Parathyroid adenoma (tissue), 2 donors: ENCODE measurements around the gene PIGV.

Experiments used
- H2AFZ ChIP-seq: fragments of 300-600 bp; sonication (generic); one replicate; pipeline ENCODE4 v1.7.0; 2017; ENCODE audit warnings: antibody characterized with exemption, mild to moderate bottlenecking
- H3K27ac ChIP-seq: fragments of 300-600 bp; sonication (generic); one replicate; pipeline ENCODE4 v1.7.0; 2017
- H3K27me3 ChIP-seq: fragments of 300-600 bp; sonication (generic); one replicate; pipeline ENCODE4 v1.7.0; 2017; ENCODE audit warnings: low read length; ENCODE audit not compliant: control insufficient read depth, insufficient read depth
- H3K36me3 ChIP-seq: fragments of 300-600 bp; sonication (generic); one replicate; pipeline ENCODE4 v1.7.0; 2017; ENCODE audit warnings: low read length; ENCODE audit not compliant: control insufficient read depth, insufficient read depth
- H3K4me1 ChIP-seq: fragments of 300-600 bp; sonication (generic); one replicate; pipeline ENCODE4 v1.7.0; 2017; ENCODE audit warnings: control low read depth
- H3K4me2 ChIP-seq: fragments of 300-600 bp; sonication (generic); one replicate; pipeline ENCODE4 v1.7.0; 2017; ENCODE audit warnings: low read length
- H3K4me3 ChIP-seq: fragments of 300-600 bp; sonication (generic); one replicate; pipeline ENCODE4 v1.7.0; 2017; ENCODE audit warnings: low read depth, low read length
- H3K79me2 ChIP-seq: fragments of 300-600 bp; sonication (generic); one replicate; pipeline ENCODE4 v1.7.0; 2017; ENCODE audit warnings: control low read depth
- H3K9ac ChIP-seq: fragments of 300-600 bp; sonication (generic); one replicate; pipeline ENCODE4 v1.7.0; 2017; ENCODE audit warnings: mild to moderate bottlenecking
- H3K9me3 ChIP-seq: fragments of 300-600 bp; sonication (generic); one replicate; pipeline ENCODE4 v1.7.0; 2017; ENCODE audit warnings: low read length; ENCODE audit not compliant: control insufficient read depth
- TF ChIP-seq, protein P1 (sequence below): fragments of 300-600 bp; sonication (generic); IDR thresholded peaks from one replicate; pipeline ENCODE4 v1.7.0; 2017; ENCODE audit warnings: antibody characterized with exemption, mild to moderate bottlenecking
- donor health status: primary hyperparathyroidism.

Gene PIGV

DNA sequence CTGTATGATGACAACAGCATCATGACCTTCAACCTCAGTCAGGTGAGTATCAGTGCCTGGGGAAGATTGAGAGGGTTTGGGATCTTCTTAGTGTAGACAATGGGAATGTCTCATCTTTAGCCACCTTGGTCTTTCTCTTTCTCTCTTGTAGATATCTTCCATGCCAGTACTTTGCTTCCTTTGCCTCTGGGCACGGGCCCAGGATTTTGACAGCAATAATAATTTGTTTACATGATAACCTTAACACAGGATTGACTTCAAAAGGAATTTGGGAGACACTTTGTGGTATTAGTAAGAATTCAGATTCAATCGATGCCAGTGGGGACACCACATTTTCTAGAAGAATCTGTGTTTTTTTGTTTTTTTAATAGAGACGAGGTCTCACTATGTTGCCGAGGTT lies 12.1 kb upstream of the PIGV start:
- H3K9me3 ChIP-seq, result no peaks in the 10 kb centered on the region
- no peaks in the 10 kb centered on the region for H3K4me1 ChIP-seq
- no peak overlapping the region for H3K4me2 ChIP-seq
- no peak overlapping the region for H3K27ac ChIP-seq
- H3K4me3 ChIP-seq, result no peak overlapping the region
- no peaks in the 10 kb centered on the region for H3K36me3 ChIP-seq
- no peaks in the 10 kb centered on the region for H3K27me3 ChIP-seq
- TF ChIP-seq, protein P1, sequence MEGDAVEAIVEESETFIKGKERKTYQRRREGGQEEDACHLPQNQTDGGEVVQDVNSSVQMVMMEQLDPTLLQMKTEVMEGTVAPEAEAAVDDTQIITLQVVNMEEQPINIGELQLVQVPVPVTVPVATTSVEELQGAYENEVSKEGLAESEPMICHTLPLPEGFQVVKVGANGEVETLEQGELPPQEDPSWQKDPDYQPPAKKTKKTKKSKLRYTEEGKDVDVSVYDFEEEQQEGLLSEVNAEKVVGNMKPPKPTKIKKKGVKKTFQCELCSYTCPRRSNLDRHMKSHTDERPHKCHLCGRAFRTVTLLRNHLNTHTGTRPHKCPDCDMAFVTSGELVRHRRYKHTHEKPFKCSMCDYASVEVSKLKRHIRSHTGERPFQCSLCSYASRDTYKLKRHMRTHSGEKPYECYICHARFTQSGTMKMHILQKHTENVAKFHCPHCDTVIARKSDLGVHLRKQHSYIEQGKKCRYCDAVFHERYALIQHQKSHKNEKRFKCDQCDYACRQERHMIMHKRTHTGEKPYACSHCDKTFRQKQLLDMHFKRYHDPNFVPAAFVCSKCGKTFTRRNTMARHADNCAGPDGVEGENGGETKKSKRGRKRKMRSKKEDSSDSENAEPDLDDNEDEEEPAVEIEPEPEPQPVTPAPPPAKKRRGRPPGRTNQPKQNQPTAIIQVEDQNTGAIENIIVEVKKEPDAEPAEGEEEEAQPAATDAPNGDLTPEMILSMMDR, result no peak
- H3K79me2 ChIP-seq, result no peaks in the 10 kb centered on the region
- no peak overlapping the region for H2AFZ ChIP-seq
- no peak overlapping the region for H3K9ac ChIP-seq

DNA sequence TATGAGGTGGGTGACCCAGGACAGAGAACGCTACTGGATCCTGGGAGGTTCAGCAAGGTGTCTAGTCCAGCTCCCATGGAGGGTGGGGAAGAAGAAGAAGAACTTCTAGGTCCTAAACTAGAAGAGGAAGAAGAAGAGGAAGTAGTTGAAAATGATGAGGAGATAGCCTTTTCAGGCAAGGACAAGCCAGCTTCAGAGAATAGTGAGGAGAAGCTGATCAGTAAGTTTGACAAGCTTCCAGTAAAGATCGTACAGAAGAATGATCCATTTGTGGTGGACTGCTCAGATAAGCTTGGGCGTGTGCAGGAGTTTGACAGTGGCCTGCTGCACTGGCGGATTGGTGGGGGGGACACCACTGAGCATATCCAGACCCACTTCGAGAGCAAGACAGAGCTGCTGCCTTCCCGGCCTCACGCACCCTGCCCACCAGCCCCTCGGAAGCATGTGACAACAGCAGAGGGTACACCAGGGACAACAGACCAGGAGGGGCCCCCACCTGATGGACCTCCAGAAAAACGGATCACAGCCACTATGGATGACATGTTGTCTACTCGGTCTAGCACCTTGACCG lies 8.6 kb upstream of the PIGV start:
- TF ChIP-seq, protein P1, result no peak
- Histone ChIP-seq H3K4me2 (no peak overlapping the region), H3K27ac (no peak overlapping the region), H3K9me3 (no peaks in the 10 kb centered on the region), H3K79me2 (no peaks in the 10 kb centered on the region), H3K4me3 (no peak overlapping the region), H3K27me3 (no peaks in the 10 kb centered on the region), H3K4me1 (peaks cover 18% of the 10 kb centered on the region), H3K36me3 (no peaks in the 10 kb centered on the region), H3K9ac (no peak overlapping the region), H2AFZ (no peak overlapping the region)

DNA sequence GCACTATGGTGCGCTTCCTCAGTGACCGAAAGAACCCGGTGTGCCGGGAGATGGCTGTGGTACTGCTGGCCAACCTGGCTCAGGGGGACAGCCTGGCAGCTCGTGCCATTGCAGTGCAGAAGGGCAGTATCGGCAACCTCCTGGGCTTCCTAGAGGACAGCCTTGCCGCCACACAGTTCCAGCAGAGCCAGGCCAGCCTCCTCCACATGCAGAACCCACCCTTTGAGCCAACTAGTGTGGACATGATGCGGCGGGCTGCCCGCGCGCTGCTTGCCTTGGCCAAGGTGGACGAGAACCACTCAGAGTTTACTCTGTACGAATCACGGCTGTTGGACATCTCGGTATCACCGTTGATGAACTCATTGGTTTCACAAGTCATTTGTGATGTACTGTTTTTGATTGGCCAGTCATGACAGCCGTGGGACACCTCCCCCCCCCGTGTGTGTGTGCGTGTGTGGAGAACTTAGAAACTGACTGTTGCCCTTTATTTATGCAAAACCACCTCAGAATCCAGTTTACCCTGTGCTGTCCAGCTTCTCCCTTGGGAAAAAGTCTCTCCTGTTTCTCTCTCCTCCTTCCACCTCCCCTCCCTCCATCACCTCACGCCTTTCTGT lies 7.3 kb upstream of the PIGV start:
- Histone ChIP-seq H3K79me2 (no peaks in the 10 kb centered on the region), H3K27ac (peak overlapping the region; percentile 75), H3K4me2 (no peak overlapping the region), H3K9ac (no peak overlapping the region), H3K9me3 (no peaks in the 10 kb centered on the region), H2AFZ (no peak overlapping the region), H3K36me3 (no peaks in the 10 kb centered on the region), H3K4me1 (peaks cover 23% of the 10 kb centered on the region), H3K4me3 (no peak overlapping the region), H3K27me3 (no peaks in the 10 kb centered on the region)
- TF ChIP-seq, protein P1, result no peak

DNA sequence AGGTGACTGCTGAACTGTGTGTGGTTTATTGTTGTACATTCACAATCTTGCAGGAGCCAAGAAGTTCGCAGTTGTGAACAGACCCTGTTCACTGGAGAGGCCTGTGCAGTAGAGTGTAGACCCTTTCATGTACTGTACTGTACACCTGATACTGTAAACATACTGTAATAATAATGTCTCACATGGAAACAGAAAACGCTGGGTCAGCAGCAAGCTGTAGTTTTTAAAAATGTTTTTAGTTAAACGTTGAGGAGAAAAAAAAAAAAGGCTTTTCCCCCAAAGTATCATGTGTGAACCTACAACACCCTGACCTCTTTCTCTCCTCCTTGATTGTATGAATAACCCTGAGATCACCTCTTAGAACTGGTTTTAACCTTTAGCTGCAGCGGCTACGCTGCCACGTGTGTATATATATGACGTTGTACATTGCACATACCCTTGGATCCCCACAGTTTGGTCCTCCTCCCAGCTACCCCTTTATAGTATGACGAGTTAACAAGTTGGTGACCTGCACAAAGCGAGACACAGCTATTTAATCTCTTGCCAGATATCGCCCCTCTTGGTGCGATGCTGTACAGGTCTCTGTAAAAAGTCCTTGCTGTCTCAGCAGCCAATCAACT lies 6.4 kb upstream of the PIGV start:
- Histone ChIP-seq H3K9me3 (no peaks in the 10 kb centered on the region), H3K27ac (peak overlapping the region; percentile 75), H3K36me3 (no peaks in the 10 kb centered on the region), H2AFZ (no peak overlapping the region), H3K4me3 (no peak overlapping the region), H3K27me3 (no peaks in the 10 kb centered on the region), H3K4me2 (peak overlapping the region; percentile 39), H3K4me1 (peaks cover 29% of the 10 kb centered on the region), H3K79me2 (no peaks in the 10 kb centered on the region), H3K9ac (no peak overlapping the region)
- TF ChIP-seq, protein P1, result no peak
